ENCODE results near the gene POLRMT. TPM values are rescaled to one million over a fixed set of nuclear protein-coding genes. Genes with fewer than 3 reads are reported as not detected.
"Not testable (repeated sequence)": the region's sequence is repeated elsewhere in the genome, so short reads cannot be mapped to it uniquely, and the experiment has no call there.

POLRMT gene
- total RNA-seq, 4 donors from 2014 or later: 23.2 to 39.7 (median 33.1) TPM

- TF ChIP-seq POLR2A (IDR thresholded peaks at IDR 0.05) (no peak), CTCF (IDR thresholded peaks at IDR 0.05) (no peak)
- no peaks in the 10 kb centered on the region for H3K36me3 ChIP-seq
- WGBS, 2 donors: 63 to 85% methylated on average over 4 to 17 of the region's 38 CpGs
- intact Hi-C loops (cut with DNase I): no loop called here
- peaks cover 0 to 8% of the 10 kb centered on the region in 2 donors for H3K4me1 ChIP-seq
- no peaks in the 10 kb centered on the region for H3K27me3 ChIP-seq
- H3K4me3 ChIP-seq (replicated peaks in 1 of 3): no peak overlapping the region
- no peak overlapping the region for H3K27ac ChIP-seq
- no peak for DNase-seq
- H3K9me3 ChIP-seq: no peaks in the 10 kb centered on the region
Measured at GRCh38 chr19:610071-610800, 23.1 kb downstream of the POLRMT start.

GRCh38 chr19:609004-609346, 24.4 kb downstream of the POLRMT start:
- no peak for TF ChIP-seq POLR2A (IDR thresholded peaks at IDR 0.05)
- no peak for TF ChIP-seq CTCF (IDR thresholded peaks at IDR 0.05)
- 50% methylated on average over 2 of the region's 22 CpGs; no CpG with 5 or more reads in 1 of the 2 donors for WGBS, 2 donors
- Histone ChIP-seq H3K4me1 (peaks cover 0 to 8% of the 10 kb centered on the region in 2 donors), H3K36me3 (no peaks in the 10 kb centered on the region), H3K27ac (no peak overlapping the region), H3K9me3 (no peaks in the 10 kb centered on the region), H3K27me3 (no peaks in the 10 kb centered on the region), H3K4me3 (replicated peaks in 1 of 3) (no peak overlapping the region)
- intact Hi-C loops (cut with DNase I): no loop called here
- DNase-seq: no peak

GRCh38 chr19:608155-609003, 25.0 kb downstream of the POLRMT start:
- no peak for DNase-seq
- H3K27ac ChIP-seq: no peak overlapping the region
- WGBS, 2 donors: 78 to 82% methylated on average over 24 to 25 of the region's 30 CpGs
- intact Hi-C loops (cut with DNase I): no loop called here
- no peaks in the 10 kb centered on the region for H3K36me3 ChIP-seq
- H3K4me1 ChIP-seq: peaks cover 0 to 8% of the 10 kb centered on the region in 2 donors
- TF ChIP-seq CTCF (IDR thresholded peaks at IDR 0.05) (no peak), POLR2A (IDR thresholded peaks at IDR 0.05) (no peak)
- H3K27me3 ChIP-seq: no peaks in the 10 kb centered on the region
- no peak overlapping the region for H3K4me3 ChIP-seq (replicated peaks in 1 of 3)
- no peaks in the 10 kb centered on the region for H3K9me3 ChIP-seq

GRCh38 chr19:607301-608154, 25.8 kb downstream of the POLRMT start:
- H3K27me3 ChIP-seq: no peaks in the 10 kb centered on the region
- DNase-seq: no peak
- peaks cover 0 to 8% of the 10 kb centered on the region in 2 donors for H3K4me1 ChIP-seq
- intact Hi-C loops (cut with DNase I): no loop called here
- WGBS, 2 donors: 86 to 87% methylated on average over 20 to 30 of the region's 30 CpGs
- H3K4me3 ChIP-seq (replicated peaks in 1 of 3): no peak overlapping the region
- no peaks in the 10 kb centered on the region for H3K36me3 ChIP-seq
- no peak for TF ChIP-seq CTCF (IDR thresholded peaks at IDR 0.05)
- no peak for TF ChIP-seq POLR2A (IDR thresholded peaks at IDR 0.05)
- no peaks in the 10 kb centered on the region for H3K9me3 ChIP-seq
- H3K27ac ChIP-seq: no peak overlapping the region

GRCh38 chr19:605061-605971, 28.0 kb downstream of the POLRMT start:
- H3K27me3 ChIP-seq; H3K9me3 ChIP-seq; H3K36me3 ChIP-seq; H3K27ac ChIP-seq; H3K4me3 ChIP-seq (replicated peaks in 1 of 3); H3K4me1 ChIP-seq; intact Hi-C loops (cut with DNase I); DNase-seq: not testable (repeated sequence)
- 79 to 86% methylated on average over 6 to 9 of the region's 34 CpGs for WGBS, 2 donors
